ENCODE results near the gene THRA. TPM values are rescaled to one million over a fixed set of nuclear protein-coding genes. Genes with fewer than 3 reads are reported as not detected.

Gene THRA
- total RNA-seq, 4 donors from 2014 or later = 34.0 to 52.9 (median 44.8) TPM

DNA sequence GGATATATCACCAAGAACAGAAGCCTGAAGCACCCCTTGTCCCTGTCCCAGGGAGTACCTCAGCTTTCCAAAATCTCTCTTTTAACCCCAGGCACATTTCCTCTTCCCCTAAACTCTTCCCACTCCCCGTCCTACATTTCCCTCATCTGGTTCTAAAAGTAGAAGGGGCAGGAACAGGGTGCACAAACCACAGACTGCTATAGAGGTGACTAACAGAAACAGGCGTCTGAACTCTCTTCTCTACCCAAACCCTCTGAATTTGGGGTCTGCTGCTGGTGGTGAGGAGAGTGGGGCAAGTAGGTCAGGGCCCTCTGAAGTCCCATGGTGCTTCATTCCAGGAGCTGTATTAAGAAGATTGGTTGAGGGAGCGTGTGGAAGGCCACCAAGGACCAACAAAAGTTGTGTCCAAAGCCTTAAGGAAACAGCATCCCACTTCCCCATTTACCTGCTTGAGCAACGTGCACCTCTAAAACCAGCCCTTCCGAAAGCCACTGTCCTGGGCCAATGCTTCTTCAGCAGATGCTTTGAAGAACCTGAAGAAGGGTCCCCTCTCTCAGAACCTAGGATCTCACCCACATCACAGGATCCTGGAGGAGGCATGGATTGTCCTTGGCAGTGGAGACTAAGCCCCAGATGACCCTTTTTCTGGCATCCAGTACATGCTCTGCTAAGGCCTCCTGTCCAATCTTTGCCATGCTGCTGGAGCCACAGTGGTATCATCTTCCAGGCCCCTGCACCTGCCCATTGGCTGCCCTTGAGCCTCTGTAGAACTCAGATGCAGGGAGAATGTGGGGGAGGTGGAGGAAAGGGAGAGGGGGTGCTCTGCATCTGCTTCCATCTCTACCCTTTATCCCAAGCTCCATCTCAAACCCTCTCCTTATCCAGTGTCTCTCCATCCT, 43.3 kb downstream of the THRA start:
- H3K4me3 ChIP-seq (replicated peaks in 1 of 3) = no peak overlapping the region
- peaks cover 41 to 93% of the 10 kb centered on the region in 2 donors for H3K4me1 ChIP-seq
- intact Hi-C loops (cut with DNase I) = no loop called here
- WGBS, 2 donors = 89 to 90% methylated on average over 5 of the region's 5 CpGs
- no peaks in the 10 kb centered on the region for H3K27me3 ChIP-seq
- no peak for DNase-seq
- no peaks in the 10 kb centered on the region for H3K9me3 ChIP-seq
- H3K36me3 ChIP-seq = no peaks in the 10 kb centered on the region
- no peak for TF ChIP-seq CTCF (IDR thresholded peaks at IDR 0.05)
- H3K27ac ChIP-seq = peak overlapping the region in 2 of 3 donors; percentile 93 to 94

GRCh38 chr17:40106760-40107521, 44.2 kb downstream of the THRA start:
- H3K4me1 ChIP-seq = peaks cover 46 to 93% of the 10 kb centered on the region in 2 donors
- H3K9me3 ChIP-seq = no peaks in the 10 kb centered on the region
- intact Hi-C loops (cut with DNase I) = no loop called here
- no peak for TF ChIP-seq CTCF (IDR thresholded peaks at IDR 0.05)
- TF ChIP-seq POLR2A (IDR thresholded peaks at IDR 0.05) = no peak
- no peaks in the 10 kb centered on the region for H3K27me3 ChIP-seq
- no peaks in the 10 kb centered on the region for H3K36me3 ChIP-seq
- peak overlapping the region; percentile 93 to 96 (median 94) for H3K27ac ChIP-seq
- H3K4me3 ChIP-seq (replicated peaks in 1 of 3) = no peak overlapping the region
- 60 to 66% methylated on average over 20 of the region's 20 CpGs for WGBS, 2 donors
- no peak for DNase-seq

- Histone ChIP-seq H3K4me3 (replicated peaks in 1 of 3) (no peak overlapping the region), H3K4me1 (peaks cover 52 to 93% of the 10 kb centered on the region in 2 donors), H3K9me3 (no peaks in the 10 kb centered on the region), H3K36me3 (no peaks in the 10 kb centered on the region), H3K27me3 (no peaks in the 10 kb centered on the region), H3K27ac (peak overlapping the region; percentile 93 to 96 (median 94))
- 26% methylated on average over 5 of the region's 5 CpGs for WGBS, 2 donors
- DNase-seq = peak; percentile 60 to 68
- intact Hi-C loops (cut with DNase I) = no loop called here
- peak in 1 of 6 experiments; percentile 3 for TF ChIP-seq CTCF (IDR thresholded peaks at IDR 0.05)
- no peak for TF ChIP-seq POLR2A (IDR thresholded peaks at IDR 0.05)
These were observed 44.9 kb downstream of the THRA start for GRCh38 chr17:40107522-40108174.

GRCh38 chr17:40108970-40109824, 46.4 kb downstream of the THRA start:
- TF ChIP-seq POLR2A (IDR thresholded peaks at IDR 0.05) = no peak
- no peak for TF ChIP-seq CTCF (IDR thresholded peaks at IDR 0.05)
- intact Hi-C loops (cut with DNase I) = no loop called here
- Histone ChIP-seq H3K27ac (peak overlapping the region; percentile 93 to 96 (median 94)), H3K4me1 (peaks cover 56 to 91% of the 10 kb centered on the region in 2 donors), H3K4me3 (replicated peaks in 1 of 3) (no peak overlapping the region), H3K36me3 (no peaks in the 10 kb centered on the region), H3K9me3 (no peaks in the 10 kb centered on the region), H3K27me3 (no peaks in the 10 kb centered on the region)
- 81 to 91% methylated on average over 9 of the region's 9 CpGs for WGBS, 2 donors
- DNase-seq = peak in 1 of 2 donors; percentile 8

Measured in thyroid gland (tissue), 4 donors.